Neural cell (in vitro differentiated cells): ENCODE data around the gene GAB1. TPM values are rescaled to one million over a fixed set of nuclear protein-coding genes. Genes with fewer than 3 reads are reported as not detected.

ENCODE experiments used
- H2AFZ ChIP-seq: fragments of 200-600, 300-800 bp; sonication (generic), shearing (Covaris generic); 2 replicates; pipeline ENCODE4 v1.6.0; 2014; ENCODE audit warnings: low read depth, mild to moderate bottlenecking, antibody characterized with exemption, low read length, moderate library complexity
- H3F3A ChIP-seq: fragments of 200-600 bp; shearing (Covaris generic); 2 replicates; pipeline ENCODE4 v1.6.1; 2016; ENCODE audit warnings: mild to moderate bottlenecking, moderate library complexity, mixed read lengths, antibody characterized with exemption, low read length; ENCODE audit not compliant: insufficient read depth, poor library complexity, severe bottlenecking
- H3K27ac ChIP-seq: fragments of 200-600, 300-800 bp; sonication (generic), shearing (Covaris generic); 2 replicates; pipeline ENCODE4 v1.5.1; 2014; ENCODE audit warnings: mild to moderate bottlenecking, low read length, moderate library complexity
- H3K27me3 ChIP-seq: fragments of 300-800, 200-600 bp; sonication (generic), shearing (Covaris generic); 2 replicates; pipeline ENCODE4 v1.6.0; 2014; ENCODE audit warnings: mild to moderate bottlenecking, low read depth, low read length, moderate library complexity; ENCODE audit not compliant: insufficient read depth
- H3K36me3 ChIP-seq: fragments of 300-800, 200-600 bp; sonication (generic), shearing (Covaris generic); 2 replicates; pipeline ENCODE4 v1.5.1; 2014; ENCODE audit warnings: mild to moderate bottlenecking, antibody characterized with exemption, low read length, moderate library complexity; ENCODE audit not compliant: insufficient read depth
- H3K4me2 ChIP-seq: fragments of 300-800, 200-600 bp; sonication (generic), shearing (Covaris generic); 2 replicates; pipeline ENCODE4 v1.6.0; 2014; ENCODE audit warnings: mild to moderate bottlenecking, low read length
- H3K4me3 ChIP-seq: fragments of 300-800, 200-600 bp; sonication (generic), shearing (Covaris generic); 2 replicates; pipeline ENCODE4 v1.5.1; 2014; ENCODE audit warnings: mild to moderate bottlenecking, low read length, moderate library complexity
- H3K79me2 ChIP-seq: fragments of 200-600 bp; shearing (Covaris generic); replicated peaks from 2 replicates; pipeline ENCODE4 v1.6.0; 2014; ENCODE audit warnings: mild to moderate bottlenecking, low read length, moderate library complexity; ENCODE audit not compliant: insufficient read depth
- H3K9ac ChIP-seq: fragments of 300-800, 200-600 bp; sonication (generic), shearing (Covaris generic); 2 replicates; pipeline ENCODE4 v1.6.1; 2016; ENCODE audit warnings: mild to moderate bottlenecking, low read length, mixed read lengths
- H3K9me2 ChIP-seq: fragments of 200-600 bp; shearing (Covaris generic); 2 replicates; pipeline ENCODE4 v1.6.1; 2016; ENCODE audit warnings: mild to moderate bottlenecking, low read length, mixed read lengths; ENCODE audit not compliant: insufficient read depth
- H3K9me3 ChIP-seq: fragments of 200-600, 300-800 bp; sonication (generic), shearing (Covaris generic); 2 replicates; pipeline ENCODE4 v1.6.1; 2016; ENCODE audit warnings: mild to moderate bottlenecking, mixed run types, low read length, moderate library complexity, mixed read lengths
- H4K20me1 ChIP-seq: fragments of 200-600 bp; shearing (Covaris generic); 2 replicates; pipeline ENCODE4 v1.6.1; 2016; ENCODE audit warnings: mild to moderate bottlenecking, mixed run types; ENCODE audit not compliant: insufficient read depth
- EP300 ChIP-seq: fragments of 450-650 bp; conservative IDR thresholded peaks from 2 replicates; pipeline ENCODE4 v1.6.1; 2014; ENCODE audit warnings: antibody characterized with exemption, mild to moderate bottlenecking, moderate library complexity; ENCODE audit not compliant: poor library complexity, severe bottlenecking
- EZH2 ChIP-seq: fragments of 200-600, 300-800 bp; shearing (Covaris generic), sonication (generic); IDR thresholded peaks from 2 replicates; pipeline ENCODE4 v1.6.1; 2014; ENCODE audit warnings: antibody characterized with exemption, low read length, borderline replicate concordance, mild to moderate bottlenecking; ENCODE audit not compliant: insufficient read depth, poor library complexity, severe bottlenecking
- MXI1 ChIP-seq: fragments of 450-650 bp; conservative IDR thresholded peaks from 2 replicates; pipeline ENCODE4 v1.6.1; 2014; ENCODE audit warnings: antibody characterized with exemption, mild to moderate bottlenecking; ENCODE audit not compliant: poor library complexity, severe bottlenecking
- POLR2AphosphoS5 ChIP-seq: IDR thresholded peaks from 2 replicates; pipeline ENCODE4 v1.6.1; 2012
- RAD21 ChIP-seq: fragments of 450-650 bp; conservative IDR thresholded peaks from 2 replicates; pipeline ENCODE4 v1.6.1; 2014; ENCODE audit warnings: antibody characterized with exemption, mild to moderate bottlenecking, moderate library complexity
- SMC3 ChIP-seq: fragments of 450-650 bp; conservative IDR thresholded peaks from 2 replicates; pipeline ENCODE4 v1.6.1; 2014; ENCODE audit warnings: antibody characterized with exemption, mild to moderate bottlenecking, moderate library complexity; ENCODE audit not compliant: poor library complexity
- TAF1 ChIP-seq: IDR thresholded peaks from 2 replicates; pipeline ENCODE4 v1.6.1; 2012; ENCODE audit warnings: low read depth
- polyA plus RNA-seq: library from polyadenylated mRNA; depleted of rRNA; stranded (reverse); fragments of >200 nt; gene quantifications from 2 replicates; pipeline ENCODE4 v1.2.3, GENCODE V29; 2014
- TF ChIP-seq, protein P1 (sequence below): IDR thresholded peaks from 2 replicates; pipeline ENCODE4 v1.6.1; 2012; ENCODE audit warnings: borderline replicate concordance
- TF ChIP-seq, protein P2 (sequence below): fragments of 450-650 bp; IDR thresholded peaks from 2 replicates; pipeline ENCODE4 v1.5.1; 2014; ENCODE audit warnings: antibody characterized with exemption, mild to moderate bottlenecking, moderate library complexity; ENCODE audit not compliant: poor library complexity, severe bottlenecking

GAB1 gene
- polyA plus RNA-seq, 1 donor from 2014 or later, result 2.4 TPM

DNA sequence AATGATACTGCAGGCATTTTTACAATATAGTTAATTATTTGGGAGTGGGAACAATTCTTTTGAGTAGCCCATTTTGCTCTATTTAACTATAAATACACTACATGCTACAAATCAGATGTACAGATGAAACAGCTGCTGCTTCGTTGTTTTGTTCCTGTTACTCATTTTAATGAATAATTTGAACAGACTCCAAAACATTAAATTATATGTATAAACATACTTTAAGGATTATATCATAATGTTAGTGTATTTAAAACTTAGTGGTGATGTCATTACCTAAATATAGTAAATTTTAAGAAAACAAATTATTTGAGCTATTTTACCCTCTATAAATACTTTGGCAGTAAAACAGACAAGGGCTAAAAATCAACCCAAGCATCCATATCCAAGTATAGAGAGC is 60.7 kb downstream of the GAB1 start:
- Histone ChIP-seq H3K4me2 (no peak overlapping the region), H3K36me3 (no peaks in the 10 kb centered on the region), H4K20me1 (no peaks in the 10 kb centered on the region), H3K9me2 (no peaks in the 10 kb centered on the region), H3K9ac (no peak overlapping the region), H3K79me2 (no peaks in the 10 kb centered on the region), H2AFZ (no peak overlapping the region), H3K9me3 (no peaks in the 10 kb centered on the region), H3F3A (no peaks in the 10 kb centered on the region), H3K27me3 (no peaks in the 10 kb centered on the region), H3K4me3 (no peak overlapping the region), H3K27ac (no peak overlapping the region)
- TF ChIP-seq POLR2AphosphoS5 (no peak), RAD21 (no peak), TAF1 (no peak), SMC3 (no peak), EZH2 (no peak), MXI1 (no peak), EP300 (no peak)
- TF ChIP-seq, protein P1, sequence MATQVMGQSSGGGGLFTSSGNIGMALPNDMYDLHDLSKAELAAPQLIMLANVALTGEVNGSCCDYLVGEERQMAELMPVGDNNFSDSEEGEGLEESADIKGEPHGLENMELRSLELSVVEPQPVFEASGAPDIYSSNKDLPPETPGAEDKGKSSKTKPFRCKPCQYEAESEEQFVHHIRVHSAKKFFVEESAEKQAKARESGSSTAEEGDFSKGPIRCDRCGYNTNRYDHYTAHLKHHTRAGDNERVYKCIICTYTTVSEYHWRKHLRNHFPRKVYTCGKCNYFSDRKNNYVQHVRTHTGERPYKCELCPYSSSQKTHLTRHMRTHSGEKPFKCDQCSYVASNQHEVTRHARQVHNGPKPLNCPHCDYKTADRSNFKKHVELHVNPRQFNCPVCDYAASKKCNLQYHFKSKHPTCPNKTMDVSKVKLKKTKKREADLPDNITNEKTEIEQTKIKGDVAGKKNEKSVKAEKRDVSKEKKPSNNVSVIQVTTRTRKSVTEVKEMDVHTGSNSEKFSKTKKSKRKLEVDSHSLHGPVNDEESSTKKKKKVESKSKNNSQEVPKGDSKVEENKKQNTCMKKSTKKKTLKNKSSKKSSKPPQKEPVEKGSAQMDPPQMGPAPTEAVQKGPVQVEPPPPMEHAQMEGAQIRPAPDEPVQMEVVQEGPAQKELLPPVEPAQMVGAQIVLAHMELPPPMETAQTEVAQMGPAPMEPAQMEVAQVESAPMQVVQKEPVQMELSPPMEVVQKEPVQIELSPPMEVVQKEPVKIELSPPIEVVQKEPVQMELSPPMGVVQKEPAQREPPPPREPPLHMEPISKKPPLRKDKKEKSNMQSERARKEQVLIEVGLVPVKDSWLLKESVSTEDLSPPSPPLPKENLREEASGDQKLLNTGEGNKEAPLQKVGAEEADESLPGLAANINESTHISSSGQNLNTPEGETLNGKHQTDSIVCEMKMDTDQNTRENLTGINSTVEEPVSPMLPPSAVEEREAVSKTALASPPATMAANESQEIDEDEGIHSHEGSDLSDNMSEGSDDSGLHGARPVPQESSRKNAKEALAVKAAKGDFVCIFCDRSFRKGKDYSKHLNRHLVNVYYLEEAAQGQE, result no peak
- TF ChIP-seq, protein P2, sequence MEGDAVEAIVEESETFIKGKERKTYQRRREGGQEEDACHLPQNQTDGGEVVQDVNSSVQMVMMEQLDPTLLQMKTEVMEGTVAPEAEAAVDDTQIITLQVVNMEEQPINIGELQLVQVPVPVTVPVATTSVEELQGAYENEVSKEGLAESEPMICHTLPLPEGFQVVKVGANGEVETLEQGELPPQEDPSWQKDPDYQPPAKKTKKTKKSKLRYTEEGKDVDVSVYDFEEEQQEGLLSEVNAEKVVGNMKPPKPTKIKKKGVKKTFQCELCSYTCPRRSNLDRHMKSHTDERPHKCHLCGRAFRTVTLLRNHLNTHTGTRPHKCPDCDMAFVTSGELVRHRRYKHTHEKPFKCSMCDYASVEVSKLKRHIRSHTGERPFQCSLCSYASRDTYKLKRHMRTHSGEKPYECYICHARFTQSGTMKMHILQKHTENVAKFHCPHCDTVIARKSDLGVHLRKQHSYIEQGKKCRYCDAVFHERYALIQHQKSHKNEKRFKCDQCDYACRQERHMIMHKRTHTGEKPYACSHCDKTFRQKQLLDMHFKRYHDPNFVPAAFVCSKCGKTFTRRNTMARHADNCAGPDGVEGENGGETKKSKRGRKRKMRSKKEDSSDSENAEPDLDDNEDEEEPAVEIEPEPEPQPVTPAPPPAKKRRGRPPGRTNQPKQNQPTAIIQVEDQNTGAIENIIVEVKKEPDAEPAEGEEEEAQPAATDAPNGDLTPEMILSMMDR, result no peak

DNA sequence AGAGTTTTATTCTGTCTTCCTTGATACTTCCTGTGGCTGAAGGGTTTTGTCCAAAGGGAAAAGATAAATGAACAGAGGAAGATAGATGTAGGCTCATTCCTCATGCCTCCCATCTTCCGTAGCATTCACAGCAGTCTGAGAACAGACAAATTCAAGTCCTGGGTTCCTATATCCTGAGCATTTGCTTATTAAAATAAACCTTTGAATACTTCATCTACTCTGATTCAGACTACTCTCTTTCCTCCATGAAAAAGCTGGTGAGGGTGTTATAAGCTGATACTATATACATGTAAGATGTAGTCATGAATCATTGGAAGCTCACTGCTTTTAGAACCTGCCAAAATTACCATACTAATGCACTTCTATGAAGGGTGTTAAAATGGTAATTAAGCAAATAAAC is 61.2 kb downstream of the GAB1 start:
- Histone ChIP-seq H2AFZ (no peak overlapping the region), H3K27me3 (no peaks in the 10 kb centered on the region), H4K20me1 (no peaks in the 10 kb centered on the region), H3F3A (no peaks in the 10 kb centered on the region), H3K79me2 (no peaks in the 10 kb centered on the region), H3K9me2 (no peaks in the 10 kb centered on the region), H3K9me3 (no peaks in the 10 kb centered on the region), H3K36me3 (no peaks in the 10 kb centered on the region), H3K4me2 (no peak overlapping the region), H3K27ac (no peak overlapping the region), H3K4me3 (no peak overlapping the region), H3K9ac (no peak overlapping the region)
- TF ChIP-seq EP300 (no peak), RAD21 (no peak), POLR2AphosphoS5 (no peak), SMC3 (no peak), EZH2 (no peak), MXI1 (no peak), TAF1 (no peak)
- TF ChIP-seq, protein P1, result no peak
- TF ChIP-seq, protein P2, result no peak
